Breast epithelium (tissue), 4 donors: ENCODE results near the gene SRSF2. TPM values are rescaled to one million over a fixed set of nuclear protein-coding genes. Genes with fewer than 3 reads are reported as not detected.

Source experiments
- DNase-seq, 2 donors: peaks; one replicate each; pipeline ENCODE4 v3.0.0-alpha.2; 2019; ENCODE audit warnings: low spot score in 2 of 2
- H3K27ac ChIP-seq, 2 donors: fragments of 200-600 bp; sonication (generic) in 1 of 2; one replicate each; pipeline ENCODE4 v1.5.1; 2016 to 2019; ENCODE audit warnings: mild to moderate bottlenecking in 1 of 2
- H3K27me3 ChIP-seq, 2 donors: fragments of 200-600 bp; sonication (generic) in 1 of 2; one replicate each; pipeline versions ENCODE4 v1.5.1 to v1.6.0; 2017 to 2019; ENCODE audit warnings: control low read depth in 1 of 2, mild to moderate bottlenecking in 1 of 2
- H3K36me3 ChIP-seq: fragments of 200-600 bp; one replicate; pipeline ENCODE4 v1.5.1; 2019
- H3K4me1 ChIP-seq, 2 donors: fragments of 200-600 bp; sonication (generic); one replicate each; pipeline ENCODE4 v1.5.1; 2016 to 2019; ENCODE audit warnings: control low read depth in 1 of 2
- H3K4me3 ChIP-seq, 3 donors: fragments of 200-600 bp; sonication (generic); 1 replicate in 2 of 3; 2 replicates in 1 of 3; pipeline ENCODE4 v1.5.1; 2016 to 2019; ENCODE audit warnings: mild to moderate bottlenecking in 3 of 3, moderate library complexity in 2 of 3
- H3K9me3 ChIP-seq, 2 donors: fragments of 200-600 bp; sonication (generic) in 1 of 2; one replicate each; pipeline ENCODE4 v1.5.1; 2016 to 2019; ENCODE audit warnings: control low read depth in 1 of 2
- CTCF ChIP-seq, 3 donors: fragments of 450-650 bp; IDR thresholded peaks; one replicate each; pipeline ENCODE4 v1.5.1; 2016 to 2017; ENCODE audit warnings: antibody characterized with exemption in 3 of 3, mild to moderate bottlenecking in 3 of 3, moderate library complexity in 3 of 3
- POLR2A ChIP-seq: fragments of 450-650 bp; IDR thresholded peaks from one replicate; pipeline ENCODE4 v1.6.1; 2016; ENCODE audit warnings: antibody characterized with exemption, mild to moderate bottlenecking, moderate library complexity
- POLR2AphosphoS5 ChIP-seq, 3 donors: sonication (generic); formaldehyde crosslinking; IDR thresholded peaks; one replicate each; pipeline ENCODE4 v1.6.1; 2017; ENCODE audit warnings: antibody characterized with exemption in 3 of 3
- intact Hi-C: fragments of 100-400 bp; cut with DNase I; formaldehyde crosslinking; loops from one replicate; pipeline ENCODE4 v1.15.1; 2023; ENCODE audit warnings: low total_unique reads
- total RNA-seq, 3 donors: library from RNA; depleted of rRNA; stranded (reverse); fragments of >200 nt; gene quantifications; one replicate each; pipeline ENCODE4 v1.1.0, GENCODE V29; 2016

Gene SRSF2
- total RNA-seq, 3 donors from 2014 or later = 143 to 247 (median 244) TPM

GRCh38 chr17:76727745-76728456 is 9.2 kb downstream of the SRSF2 start:
- Histone ChIP-seq H3K4me3 (peak overlapping the region; percentile 73 to 99 (median 94)), H3K27me3 (no peaks in the 10 kb centered on the region), H3K4me1 (peaks cover 3 to 4% of the 10 kb centered on the region in 2 donors), H3K27ac (peak overlapping the region; percentile 99 to 100), H3K9me3 (no peaks in the 10 kb centered on the region), H3K36me3 (no peaks in the 10 kb centered on the region)
- DNase-seq = no peak
- intact Hi-C loops = no loop called here
- TF ChIP-seq POLR2AphosphoS5 (IDR thresholded peaks at IDR 0.05) (no peak), CTCF (IDR thresholded peaks at IDR 0.05) (no peak), POLR2A (no peak)

- Histone ChIP-seq H3K36me3 (no peaks in the 10 kb centered on the region), H3K27ac (peak within 1 kb of the TSS; percentile 99 to 100), H3K4me1 (peaks cover 0 to 4% of the 10 kb centered on the region in 2 donors), H3K4me3 (peak within 1 kb of the TSS; percentile 73 to 99 (median 94)), H3K9me3 (no peaks in the 10 kb centered on the region), H3K27me3 (no peaks in the 10 kb centered on the region)
- TF ChIP-seq POLR2A = no peak
- peak; percentile 24 to 87 (median 68) for TF ChIP-seq POLR2AphosphoS5 (IDR thresholded peaks at IDR 0.05)
- peak; percentile 69 to 88 (median 70) for TF ChIP-seq CTCF (IDR thresholded peaks at IDR 0.05)
- DNase-seq = peak; percentile 81 to 83
- intact Hi-C loops = no loop called here
Observed at GRCh38 chr17:76726776-76727718, 10.1 kb downstream of the SRSF2 start, which contains the start of gene METTL23. Gene METTL23 (plus strand): TSS chr17:76726839. CDS start chr17:76729711, 2,872 bp downstream.

DNA sequence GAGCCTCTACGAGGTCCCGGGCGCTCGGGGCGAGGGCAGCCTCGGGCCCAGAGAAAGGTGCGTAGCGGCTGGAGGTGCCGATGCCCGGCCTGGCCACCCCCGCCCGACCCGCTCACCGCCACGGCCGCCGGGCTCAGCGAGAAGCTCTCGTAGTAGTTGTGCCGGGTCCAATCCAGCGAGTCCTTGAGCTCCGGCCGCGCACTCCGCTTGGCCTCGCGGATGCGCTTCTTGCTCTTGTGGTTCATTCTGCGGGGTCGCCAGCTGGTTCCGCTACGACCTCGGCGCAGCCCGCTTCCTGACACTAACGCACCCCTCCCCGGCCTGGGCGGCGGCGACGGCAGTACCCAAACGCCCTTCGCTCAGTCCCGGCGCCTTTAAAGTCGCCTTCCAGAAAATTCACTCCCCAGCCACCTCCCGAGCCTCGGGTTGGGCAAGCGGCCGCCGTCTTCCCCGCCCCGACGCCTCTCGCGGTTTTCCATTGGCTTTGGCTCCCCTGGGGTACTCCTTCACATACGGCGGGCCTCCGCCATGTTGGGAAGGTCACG is 10.8 kb downstream of the SRSF2 start, which contains the start of gene JMJD6:
Gene JMJD6, minus strand, starts transcription at position 376 of the 545 bp plus-strand sequence. Its CDS starts 131 bp downstream, at position 245.
- peak; percentile 95 to 96 for DNase-seq
- TF ChIP-seq CTCF (IDR thresholded peaks at IDR 0.05) = no peak
- peak; percentile 59 for TF ChIP-seq POLR2A
- peak in 2 of 3 donors; percentile 83 to 93 for TF ChIP-seq POLR2AphosphoS5 (IDR thresholded peaks at IDR 0.05)
- Histone ChIP-seq H3K4me3 (peak within 1 kb of the TSS; percentile 73 to 99 (median 94)), H3K36me3 (no peaks in the 10 kb centered on the region), H3K27ac (peak within 1 kb of the TSS; percentile 99 to 100), H3K9me3 (no peaks in the 10 kb centered on the region), H3K4me1 (peaks cover 0 to 4% of the 10 kb centered on the region in 2 donors), H3K27me3 (no peaks in the 10 kb centered on the region)
- intact Hi-C loops = no loop called here

DNA sequence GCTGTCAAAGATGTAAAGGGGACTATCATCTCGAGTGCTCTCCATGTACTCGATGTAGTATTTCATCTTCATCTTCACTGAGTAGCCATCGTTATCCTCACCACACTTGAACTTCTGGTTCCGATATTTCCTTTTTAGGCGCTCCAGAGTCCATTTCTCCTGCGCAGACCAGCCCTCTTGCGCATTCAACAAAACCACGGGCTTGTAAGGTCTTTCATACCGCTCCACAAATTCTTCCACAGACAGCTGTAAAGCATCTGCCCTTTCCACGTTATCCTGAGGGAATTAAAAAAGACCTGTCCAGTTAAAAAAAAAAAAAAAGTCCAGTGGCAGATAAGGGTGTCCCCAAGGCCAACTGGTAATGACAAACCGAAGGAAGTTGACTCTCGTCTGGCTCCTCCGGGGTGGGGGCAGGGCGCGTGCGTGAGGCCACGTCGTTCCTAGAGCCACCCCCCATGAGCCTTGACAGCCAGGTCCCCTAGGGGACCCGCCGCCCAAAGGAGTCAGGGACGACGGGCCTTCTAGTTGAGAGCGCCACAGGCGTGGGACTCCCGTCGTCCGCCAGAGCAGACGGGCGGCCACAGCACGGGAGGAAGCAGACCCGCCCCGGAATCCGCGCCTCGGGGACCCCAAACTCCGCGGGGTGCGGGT is 11.4 kb downstream of the SRSF2 start:
- intact Hi-C loops = no loop called here
- peak overlapping the region; percentile 73 to 99 (median 94) for H3K4me3 ChIP-seq
- peaks cover 0 to 4% of the 10 kb centered on the region in 2 donors for H3K4me1 ChIP-seq
- H3K27me3 ChIP-seq = no peaks in the 10 kb centered on the region
- H3K36me3 ChIP-seq = peaks cover under 1% of the 10 kb centered on the region
- peak overlapping the region; percentile 99 to 100 for H3K27ac ChIP-seq
- TF ChIP-seq CTCF (IDR thresholded peaks at IDR 0.05) (no peak), POLR2AphosphoS5 (IDR thresholded peaks at IDR 0.05) (peak in 1 of 3 donors; percentile 6)
- DNase-seq = peak; percentile 70 to 75
- no peaks in the 10 kb centered on the region for H3K9me3 ChIP-seq
